Lower lobe of right lung (tissue), 2 donors: ENCODE measurements around the gene LDB2. TPM values are rescaled to one million over a fixed set of nuclear protein-coding genes. Genes with fewer than 3 reads are reported as not detected.

ENCODE experiments used
- ATAC-seq, 2 donors: fragments of 200-7000 bp; cut with Tn5 transposase; one replicate each; pipeline ENCODE4 v1.9.1; 2020 to 2022; ENCODE audit warnings: mild to moderate bottlenecking in 2 of 2, moderate library complexity in 2 of 2
- DNase-seq: peaks from one replicate; pipeline ENCODE4 v3.0.0-alpha.2; 2020
- H3K27ac ChIP-seq: fragments of 200-600 bp; one replicate; pipeline ENCODE4 v1.8.0; 2022
- H3K27me3 ChIP-seq: fragments of 200-600 bp; one replicate; pipeline ENCODE4 v1.8.0; 2022; ENCODE audit warnings: low read depth
- H3K36me3 ChIP-seq: fragments of 200-600 bp; one replicate; pipeline ENCODE4 v1.8.0; 2022; ENCODE audit warnings: mild to moderate bottlenecking
- H3K4me1 ChIP-seq: fragments of 200-600 bp; one replicate; pipeline ENCODE4 v1.8.0; 2022
- H3K4me3 ChIP-seq: fragments of 200-600 bp; one replicate; pipeline ENCODE4 v1.8.0; 2022; ENCODE audit warnings: mild to moderate bottlenecking
- H3K9me3 ChIP-seq: fragments of 200-600 bp; one replicate; pipeline ENCODE4 v1.8.0; 2022
- CTCF ChIP-seq: fragments of 200-600 bp; IDR thresholded peaks from one replicate; pipeline ENCODE4 v1.8.0; 2022; ENCODE audit warnings: antibody characterized with exemption, mild to moderate bottlenecking
- intact Hi-C: fragments of 100-400 bp; cut with DNase I; formaldehyde crosslinking; loops from one replicate; pipeline ENCODE4 v1.11.0; 2022
- total RNA-seq: library from RNA; stranded (reverse); fragmentation: NEBNext Ultra II Directional; extraction: Animal tissue kit (Norgen Biotek cat#: 25700); gene quantifications from one replicate; pipeline ENCODE4 v1.2.1, GENCODE V29; 2021
- donor health status: DM: no; HTN: yes; CAD: no; lungs with severe emphysema.

The LDB2 gene
- total RNA-seq, 1 donor from 2014 or later, result 113 TPM

DNA sequence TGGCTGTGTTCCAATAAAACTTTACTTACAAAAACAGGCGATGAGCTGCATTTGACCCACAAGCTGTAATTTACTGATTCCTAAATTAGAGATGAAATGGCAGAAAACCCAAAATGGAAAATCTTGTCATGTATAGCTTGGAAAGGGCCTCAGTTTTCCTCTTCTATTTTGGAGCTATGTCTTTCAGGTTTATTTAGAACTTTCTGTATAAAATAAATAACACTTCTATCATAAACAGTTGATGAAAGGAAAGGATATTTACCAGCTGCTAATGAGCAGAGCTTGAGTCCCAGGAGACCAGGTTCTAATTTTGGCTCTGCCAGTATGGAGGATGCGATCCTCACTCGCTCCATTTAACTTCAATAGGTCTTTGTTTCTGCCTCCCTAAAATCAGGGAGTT lies 213.5 kb downstream of the LDB2 start:
- no peak for DNase-seq
- no peaks in the 10 kb centered on the region for H3K27me3 ChIP-seq
- intact Hi-C loops, result no loop called here
- no peak for ATAC-seq
- H3K4me3 ChIP-seq, result no peak overlapping the region
- H3K4me1 ChIP-seq, result no peaks in the 10 kb centered on the region
- H3K36me3 ChIP-seq, result no peaks in the 10 kb centered on the region
- no peak for TF ChIP-seq CTCF
- no peak overlapping the region for H3K27ac ChIP-seq
- no peaks in the 10 kb centered on the region for H3K9me3 ChIP-seq

- Histone ChIP-seq H3K9me3 (no peaks in the 10 kb centered on the region), H3K4me1 (no peaks in the 10 kb centered on the region), H3K27ac (no peak overlapping the region), H3K4me3 (no peak overlapping the region), H3K36me3 (no peaks in the 10 kb centered on the region), H3K27me3 (no peaks in the 10 kb centered on the region)
- no peak for TF ChIP-seq CTCF
- DNase-seq (no peak), ATAC-seq (no peak)
- intact Hi-C loops, result no loop called here
These were observed 214.3 kb downstream of the LDB2 start for GRCh38 chr4:16684097-16684496.

- intact Hi-C loops, result no loop called here
- DNase-seq (no peak), ATAC-seq (no peak)
- TF ChIP-seq CTCF, result no peak
- no peak overlapping the region for H3K27ac ChIP-seq
- H3K4me1 ChIP-seq, result peaks cover 4% of the 10 kb centered on the region
- H3K36me3 ChIP-seq, result no peaks in the 10 kb centered on the region
- H3K4me3 ChIP-seq, result no peak overlapping the region
- no peaks in the 10 kb centered on the region for H3K27me3 ChIP-seq
- no peaks in the 10 kb centered on the region for H3K9me3 ChIP-seq
These were observed 215.5 kb downstream of the LDB2 start for GRCh38 chr4:16682975-16683374.

DNA sequence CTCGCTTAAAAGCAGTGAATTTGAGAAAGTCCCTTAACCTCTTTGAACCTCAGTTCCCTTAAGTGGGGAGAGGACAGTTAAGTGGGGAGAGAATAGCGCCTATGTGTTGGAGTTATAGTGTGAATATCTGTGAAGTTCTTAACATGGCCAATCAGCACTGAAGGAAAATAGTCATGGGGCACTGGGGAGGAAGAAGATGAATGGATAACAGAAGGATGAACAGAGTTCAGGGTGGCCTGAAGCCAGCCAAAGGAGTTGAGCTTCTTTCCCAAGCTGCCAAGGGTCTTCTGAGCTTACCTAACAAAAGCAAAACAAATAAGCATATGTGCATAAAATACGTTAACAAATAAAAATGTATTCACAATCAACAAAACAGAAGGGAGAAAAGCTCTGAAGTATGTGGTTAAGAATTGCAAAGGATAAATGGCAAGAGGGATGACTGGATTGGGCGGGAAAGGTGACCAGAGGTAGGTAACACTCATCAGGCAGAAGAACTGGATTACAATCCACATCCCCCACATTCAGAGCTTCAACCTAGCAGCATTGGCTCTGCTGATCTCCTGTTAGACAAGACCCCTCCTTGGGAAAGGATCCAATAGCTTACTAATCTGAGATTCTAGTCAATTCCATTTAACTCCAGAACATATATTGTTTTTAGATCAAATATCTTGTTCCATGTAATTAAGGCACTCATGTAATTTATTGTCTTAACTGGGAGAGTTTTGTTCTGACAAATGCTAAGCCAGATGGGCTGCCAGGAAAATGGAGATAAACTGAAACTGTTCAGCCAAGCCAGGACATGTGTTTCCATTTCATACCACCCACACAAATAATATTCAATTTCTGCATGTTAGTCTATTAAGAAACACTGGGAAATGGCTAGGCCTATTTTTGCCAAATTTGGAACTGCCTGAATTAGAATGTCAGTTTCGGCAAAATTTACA lies 221.2 kb downstream of the LDB2 start:
- no peaks in the 10 kb centered on the region for H3K36me3 ChIP-seq
- H3K27me3 ChIP-seq, result no peaks in the 10 kb centered on the region
- intact Hi-C loops, result no loop called here
- H3K27ac ChIP-seq, result no peak overlapping the region
- no peak for TF ChIP-seq CTCF
- no peaks in the 10 kb centered on the region for H3K9me3 ChIP-seq
- no peak for ATAC-seq
- no peak for DNase-seq
- H3K4me3 ChIP-seq, result no peak overlapping the region
- peaks cover 24% of the 10 kb centered on the region for H3K4me1 ChIP-seq

GRCh38 chr4:16676230-16676770 lies 222.1 kb downstream of the LDB2 start:
- H3K4me1 ChIP-seq, result peaks cover 29% of the 10 kb centered on the region
- DNase-seq (no peak), ATAC-seq (no peak)
- H3K4me3 ChIP-seq, result no peak overlapping the region
- no peaks in the 10 kb centered on the region for H3K27me3 ChIP-seq
- H3K9me3 ChIP-seq, result no peaks in the 10 kb centered on the region
- intact Hi-C loops, result no loop called here
- no peaks in the 10 kb centered on the region for H3K36me3 ChIP-seq
- no peak for TF ChIP-seq CTCF
- no peak overlapping the region for H3K27ac ChIP-seq
